Stimulated activated CD4-positive, alpha-beta T cell treated with anti-CD3 and anti-CD28 coated beads, Interleukin-1b, Interleukin-23, amount 100 ng/mL, for 48 hours (primary cell): ENCODE measurements around the gene ZCCHC17.
"Not testable (repeated sequence)": the region's sequence is repeated elsewhere in the genome, so short reads cannot be mapped to it uniquely, and the experiment has no call there.

Source experiments
- DNase-seq: peaks from one replicate; pipeline ENCODE4 v3.0.0-alpha.2; 2020

The ZCCHC17 gene

GRCh38 chr1:31372051-31372450 is 75.2 kb downstream of the ZCCHC17 start:
- DNase-seq: no peak

GRCh38 chr1:31372751-31373055 is 75.9 kb downstream of the ZCCHC17 start:
- no peak for DNase-seq

- peak; percentile 19 for DNase-seq
Measured at GRCh38 chr1:31373056-31373896, 76.4 kb downstream of the ZCCHC17 start, which contains the start of gene FABP3. FABP3 (minus strand) TSS chr1:31373076; CDS start chr1:31373014, 62 bp downstream.

- DNase-seq: peak; percentile 4
Measured at GRCh38 chr1:31373897-31374486, 77.2 kb downstream of the ZCCHC17 start.

GRCh38 chr1:31374511-31375196 is 77.8 kb downstream of the ZCCHC17 start:
- DNase-seq: no peak

GRCh38 chr1:31376375-31377134 is 79.7 kb downstream of the ZCCHC17 start:
- DNase-seq: no peak

- DNase-seq: no peak
Measured at GRCh38 chr1:31377364-31377863, 80.6 kb downstream of the ZCCHC17 start.

GRCh38 chr1:31378001-31378400 is 81.2 kb downstream of the ZCCHC17 start:
- no peak for DNase-seq

- DNase-seq: no peak
Measured at GRCh38 chr1:31380181-31380580, 83.3 kb downstream of the ZCCHC17 start.

GRCh38 chr1:31381394-31382294 is 84.8 kb downstream of the ZCCHC17 start:
- no peak for DNase-seq

- DNase-seq: no peak
Measured at GRCh38 chr1:31382379-31382989, 85.7 kb downstream of the ZCCHC17 start.

- DNase-seq: no peak
Measured at GRCh38 chr1:31383967-31384366, 87.1 kb downstream of the ZCCHC17 start.

- not testable (repeated sequence) for DNase-seq
Measured at GRCh38 chr1:31386576-31387243, 89.9 kb downstream of the ZCCHC17 start.

GRCh38 chr1:31387612-31388011 is 90.8 kb downstream of the ZCCHC17 start:
- no peak for DNase-seq

GRCh38 chr1:31389616-31390015 is 92.8 kb downstream of the ZCCHC17 start:
- no peak for DNase-seq

- DNase-seq: no peak
Measured at GRCh38 chr1:31390071-31390470, 93.2 kb downstream of the ZCCHC17 start.

- no peak for DNase-seq
Measured at GRCh38 chr1:31393463-31393862, 96.6 kb downstream of the ZCCHC17 start.

- DNase-seq: peak; percentile 81
Measured at GRCh38 chr1:31394584-31395193, 97.9 kb downstream of the ZCCHC17 start.

- DNase-seq: no peak
Measured at GRCh38 chr1:31396633-31397351, 100.0 kb downstream of the ZCCHC17 start.
